Stimulated activated CD8-positive, alpha-beta memory T cell treated with anti-CD3 and anti-CD28 coated beads, Interleukin-15, amount 100 ng/mL, for 1 hour (primary cell): ENCODE measurements around the gene RTL10.

Experiments
- DNase-seq: peaks from one replicate; pipeline ENCODE4 v3.0.0-alpha.2; 2020; ENCODE audit warnings: low read depth

RTL10 gene

DNA sequence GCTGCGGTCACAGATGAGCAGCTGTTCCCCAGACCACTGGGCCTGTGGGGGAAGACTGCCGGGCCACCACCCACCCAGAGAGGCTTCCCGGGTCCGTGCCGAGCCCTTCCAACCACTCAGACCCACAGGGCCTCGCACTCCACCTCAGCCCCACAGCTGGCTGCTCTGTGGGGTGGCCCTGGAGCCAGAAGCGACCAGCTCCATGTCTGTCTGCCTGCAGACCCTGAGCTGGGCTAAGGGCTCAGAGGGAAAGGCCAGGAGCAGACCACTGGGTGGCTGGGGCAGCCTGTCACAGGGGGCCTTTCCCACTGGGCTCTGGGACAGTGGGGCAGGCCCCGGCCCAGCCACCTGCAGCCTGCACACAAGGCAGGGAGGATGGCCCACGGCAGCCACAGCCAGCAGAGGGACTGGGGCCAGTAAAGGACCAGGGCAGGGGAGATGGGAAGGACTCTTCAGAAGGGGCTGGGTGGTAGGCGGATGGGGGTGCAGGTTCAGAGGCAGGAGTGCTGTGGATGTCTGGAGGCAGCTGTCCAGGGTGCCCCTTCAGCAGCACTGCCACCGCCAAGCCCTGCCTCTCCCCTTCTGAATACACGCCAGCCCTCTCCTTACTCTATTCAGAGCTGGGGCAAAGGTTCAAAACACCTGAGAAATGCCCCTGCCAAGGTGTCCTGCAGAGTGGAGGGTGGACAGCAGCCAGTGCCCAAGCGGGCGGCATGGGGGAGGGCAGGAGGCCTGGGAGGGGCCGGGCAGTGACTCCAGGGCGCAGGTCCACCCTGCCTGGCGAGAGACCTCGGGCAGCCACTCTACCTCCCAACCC is 32.2 kb downstream of the RTL10 start:
- DNase-seq: no peak

DNA sequence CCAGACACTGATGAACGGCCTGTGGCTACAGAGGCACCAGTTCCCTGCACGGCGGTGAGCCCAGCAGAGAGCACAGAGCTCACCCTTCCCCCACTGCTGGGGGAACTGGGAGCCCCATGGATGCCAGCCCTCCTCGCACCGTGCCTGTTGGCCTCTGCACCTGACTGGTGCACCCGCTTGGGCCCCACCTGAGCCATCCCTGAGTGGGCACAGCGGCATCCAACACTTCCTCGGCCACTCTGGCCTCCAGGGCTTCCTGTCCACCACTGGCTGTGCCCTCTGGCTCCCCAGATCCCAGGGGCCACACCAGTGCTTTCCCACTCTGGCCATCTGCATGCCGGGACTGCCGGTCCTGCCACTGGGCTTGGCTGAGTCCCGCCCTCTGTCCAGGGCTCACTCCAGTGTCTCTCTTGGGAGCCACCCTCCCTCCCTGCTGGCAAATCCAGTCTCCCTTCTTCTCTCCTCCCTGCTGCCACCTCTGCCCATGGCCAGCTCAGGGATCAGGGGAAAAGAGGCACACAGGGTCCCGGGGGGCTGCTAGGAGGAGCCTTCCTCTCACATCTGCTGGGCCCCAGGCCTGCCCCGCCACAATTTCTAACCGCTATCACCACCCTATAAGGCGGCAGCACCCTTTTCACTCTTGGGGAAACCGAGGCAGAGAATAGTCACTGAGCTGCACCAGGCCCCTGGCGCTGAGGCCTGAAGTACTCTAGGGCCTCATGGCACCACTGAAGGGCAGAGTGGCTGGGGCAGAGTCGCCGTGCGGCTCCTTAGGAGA is 33.0 kb downstream of the RTL10 start:
- no peak for DNase-seq

DNA sequence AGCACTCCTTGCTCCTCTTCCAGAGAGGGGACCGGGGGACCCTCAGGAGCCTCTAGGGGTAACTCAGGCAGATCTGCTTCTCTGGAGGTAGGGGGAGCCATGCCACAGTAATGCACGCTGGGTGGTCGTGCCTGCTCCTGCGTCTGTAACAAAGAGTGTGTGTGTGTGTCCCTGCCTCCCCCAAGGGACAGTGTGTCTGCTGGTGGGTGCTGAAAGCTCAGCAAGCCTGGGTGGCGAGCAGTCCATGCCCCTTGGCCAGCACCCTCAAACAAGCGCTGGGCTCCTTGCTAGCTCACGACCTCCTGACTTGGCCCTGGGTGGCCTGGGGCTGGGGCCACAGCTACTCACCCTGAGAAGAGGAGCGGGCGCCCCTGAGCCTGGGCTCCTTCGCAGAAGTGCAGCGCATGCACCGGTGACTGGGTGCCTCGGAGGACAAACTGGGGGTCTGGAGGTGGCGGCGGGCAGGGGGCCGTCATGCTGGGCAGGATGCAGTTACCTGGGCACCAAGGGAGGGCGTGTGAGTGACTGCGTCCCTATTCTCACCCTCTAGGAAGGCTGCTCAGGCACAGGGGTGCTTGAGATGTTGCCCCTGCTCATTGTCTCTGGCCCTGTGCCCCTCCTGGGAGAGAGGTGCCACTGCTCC is 33.7 kb downstream of the RTL10 start:
- DNase-seq: no peak

DNA sequence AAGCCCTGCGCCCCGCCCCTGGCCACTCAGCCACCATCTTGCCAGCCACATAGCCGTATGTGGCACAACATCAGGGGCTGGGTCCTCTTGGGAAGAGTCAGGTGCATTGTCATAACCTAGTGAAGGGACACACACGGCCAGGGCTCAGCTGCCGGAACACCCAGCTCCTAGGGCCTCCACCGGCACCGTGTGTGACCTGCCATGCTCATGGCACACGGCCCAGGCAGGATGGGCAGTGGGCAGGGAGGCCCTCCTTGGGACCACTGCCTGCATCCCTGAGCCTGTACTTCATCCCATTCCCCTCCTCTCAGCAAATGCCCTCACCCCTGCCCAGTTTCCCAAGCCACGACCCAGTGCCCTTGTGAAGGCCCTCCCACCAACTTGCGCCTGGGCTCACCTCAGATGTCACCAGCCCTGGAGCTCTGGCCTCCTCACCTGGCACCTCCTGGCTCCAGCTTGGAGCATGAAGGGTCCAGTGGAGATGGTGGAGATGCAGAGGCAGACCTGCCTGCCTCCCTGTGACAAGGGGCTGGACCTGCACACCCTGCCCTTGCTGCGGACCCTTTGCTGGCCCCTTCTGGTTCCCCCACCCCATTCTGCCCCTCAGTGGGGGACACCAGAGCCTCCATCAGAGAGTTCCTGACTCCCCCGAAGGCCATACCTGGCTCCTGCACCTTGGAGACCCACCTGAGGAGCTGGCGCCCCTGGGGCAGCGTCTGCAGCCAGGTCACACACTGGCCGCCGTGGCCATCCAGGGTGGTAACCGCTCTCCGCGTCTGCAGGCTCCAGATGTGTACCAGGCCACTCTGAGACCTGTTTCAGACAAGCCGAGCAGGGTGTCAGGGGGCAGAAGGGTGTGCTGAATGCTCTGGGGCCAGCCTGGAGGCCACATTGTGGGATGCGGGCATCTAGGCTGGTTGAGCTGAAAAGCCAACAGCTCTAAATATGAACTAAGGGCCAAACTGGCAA is 34.5 kb downstream of the RTL10 start:
- DNase-seq: no peak

DNA sequence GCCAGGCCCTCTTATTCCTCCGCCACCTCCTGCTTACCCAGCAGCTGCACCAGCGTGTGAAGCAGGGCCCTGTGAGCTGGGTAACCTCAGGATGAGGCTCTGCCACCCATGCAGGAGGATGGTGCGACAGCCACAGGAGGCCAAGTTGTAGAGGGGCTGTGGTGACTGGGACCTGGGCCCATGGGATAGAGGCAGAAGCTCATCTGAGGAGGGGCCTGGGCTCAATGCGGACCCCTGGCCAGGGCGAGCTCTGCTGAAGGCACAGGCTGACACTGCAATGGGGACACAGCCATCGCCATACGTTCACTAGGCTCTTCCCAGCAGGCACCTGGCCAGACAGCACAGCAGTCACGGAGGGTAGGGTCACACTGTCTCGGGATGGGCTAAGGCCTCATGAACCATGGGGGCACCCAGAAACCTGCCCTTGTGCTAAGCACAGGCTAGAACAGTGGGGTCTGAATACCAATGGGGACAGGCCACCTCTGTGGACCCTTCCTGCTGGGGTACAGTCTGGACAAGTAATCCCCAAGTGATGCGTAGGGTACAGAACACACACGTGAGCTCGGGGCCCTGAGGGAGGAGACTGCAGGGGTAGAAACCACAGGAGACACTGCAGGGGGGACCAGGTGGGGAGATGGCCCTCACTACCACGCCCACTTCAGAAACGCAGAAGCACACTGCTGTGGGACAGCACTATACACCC is 35.3 kb downstream of the RTL10 start:
- no peak for DNase-seq

DNA sequence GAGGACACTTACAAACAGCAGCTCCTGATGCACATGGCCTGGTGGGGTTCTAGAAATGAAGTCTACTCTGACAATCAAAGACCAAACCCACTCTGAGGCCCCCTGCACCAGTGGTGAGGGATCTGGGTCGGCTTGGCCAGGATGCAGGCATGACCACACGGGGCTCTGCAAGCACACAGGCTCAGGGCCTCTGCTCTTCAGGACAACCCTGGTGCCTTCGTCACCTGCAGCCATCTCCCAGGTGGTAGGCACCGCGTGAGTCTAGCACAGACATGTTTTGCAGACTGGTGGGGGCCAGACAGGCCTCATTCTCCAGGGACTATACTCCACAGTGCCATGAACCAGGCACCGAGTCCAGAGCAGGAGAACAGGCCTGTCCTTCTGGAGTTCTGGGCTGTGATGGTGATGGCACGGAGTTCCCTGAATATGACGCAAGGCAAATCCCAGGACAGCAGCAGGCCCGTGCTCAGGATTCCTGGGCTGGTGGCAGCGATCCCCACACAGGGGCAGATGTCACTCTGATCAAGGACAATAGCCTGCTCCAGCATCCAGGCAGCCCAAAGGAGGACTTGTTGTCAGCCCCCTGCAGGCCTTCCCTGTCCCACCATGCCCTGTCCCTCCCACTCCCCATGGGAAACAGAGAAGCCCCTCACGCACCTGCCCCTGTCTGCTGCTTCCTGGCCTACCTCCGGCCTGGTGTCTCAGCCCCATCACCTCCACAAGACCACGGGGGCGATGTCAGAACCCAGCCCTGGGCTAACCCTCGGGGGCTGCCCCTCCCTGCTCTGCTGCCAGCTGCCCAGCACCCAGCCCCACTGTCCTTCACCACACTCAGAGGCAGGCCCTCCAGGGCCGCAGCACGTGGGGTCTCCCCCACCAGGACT is 36.1 kb downstream of the RTL10 start:
- DNase-seq: no peak

DNA sequence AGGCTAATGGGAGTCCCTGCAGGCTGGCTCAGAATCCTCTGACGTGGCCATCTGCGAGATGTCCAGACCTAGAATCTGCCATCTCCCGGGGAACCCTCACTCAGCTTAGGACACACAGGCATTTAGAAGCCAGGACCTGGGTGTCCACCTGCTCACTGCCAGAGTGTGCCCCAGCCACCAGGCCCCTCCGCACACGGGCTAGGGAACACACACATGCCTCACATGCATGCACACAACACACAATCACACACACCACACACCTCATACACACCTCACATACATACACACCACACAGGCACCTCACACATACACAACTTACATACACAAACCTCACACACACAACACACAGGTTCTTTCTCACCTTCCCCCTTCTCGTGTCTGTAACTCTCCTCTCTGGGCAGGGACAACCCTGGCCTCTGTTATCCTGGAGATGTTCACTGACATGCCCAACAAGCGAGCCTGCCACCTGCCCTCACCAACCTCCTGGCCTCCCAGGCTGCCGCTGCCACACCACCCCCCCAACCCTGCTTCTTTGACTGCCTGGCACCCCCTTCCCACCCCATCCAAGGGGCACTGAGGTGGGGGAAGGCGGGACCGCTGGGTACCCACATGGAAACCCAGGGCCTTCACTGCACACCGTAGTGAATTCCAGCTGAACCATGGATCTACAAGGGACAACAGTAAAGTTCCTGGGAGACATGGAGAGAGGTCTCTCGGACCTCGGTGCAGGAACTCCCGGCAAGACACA is 38.1 kb downstream of the RTL10 start:
- DNase-seq: no peak

DNA sequence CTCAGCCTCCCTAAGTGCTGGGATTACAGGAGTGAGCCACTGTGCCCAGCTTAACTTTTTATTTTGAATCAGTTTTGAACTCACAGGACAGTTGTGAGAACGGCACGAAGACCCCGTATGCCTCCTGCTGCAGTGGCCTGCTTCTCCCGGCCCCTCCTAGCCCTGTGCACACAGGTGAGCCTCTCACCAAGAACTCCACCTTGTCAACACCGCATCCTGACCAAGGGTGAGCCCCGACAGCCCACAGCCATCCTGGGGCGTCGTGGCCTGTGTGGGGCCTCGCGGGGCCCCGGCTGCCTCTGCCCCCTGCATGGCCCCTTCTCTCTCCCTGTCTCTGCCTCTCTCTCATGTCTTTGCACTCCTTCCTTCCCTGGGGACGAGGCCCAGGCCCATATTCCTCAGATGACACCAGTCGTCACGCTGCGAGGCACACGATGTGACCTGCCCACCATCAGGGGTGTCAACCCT is 38.8 kb downstream of the RTL10 start:
- DNase-seq: no peak

DNA sequence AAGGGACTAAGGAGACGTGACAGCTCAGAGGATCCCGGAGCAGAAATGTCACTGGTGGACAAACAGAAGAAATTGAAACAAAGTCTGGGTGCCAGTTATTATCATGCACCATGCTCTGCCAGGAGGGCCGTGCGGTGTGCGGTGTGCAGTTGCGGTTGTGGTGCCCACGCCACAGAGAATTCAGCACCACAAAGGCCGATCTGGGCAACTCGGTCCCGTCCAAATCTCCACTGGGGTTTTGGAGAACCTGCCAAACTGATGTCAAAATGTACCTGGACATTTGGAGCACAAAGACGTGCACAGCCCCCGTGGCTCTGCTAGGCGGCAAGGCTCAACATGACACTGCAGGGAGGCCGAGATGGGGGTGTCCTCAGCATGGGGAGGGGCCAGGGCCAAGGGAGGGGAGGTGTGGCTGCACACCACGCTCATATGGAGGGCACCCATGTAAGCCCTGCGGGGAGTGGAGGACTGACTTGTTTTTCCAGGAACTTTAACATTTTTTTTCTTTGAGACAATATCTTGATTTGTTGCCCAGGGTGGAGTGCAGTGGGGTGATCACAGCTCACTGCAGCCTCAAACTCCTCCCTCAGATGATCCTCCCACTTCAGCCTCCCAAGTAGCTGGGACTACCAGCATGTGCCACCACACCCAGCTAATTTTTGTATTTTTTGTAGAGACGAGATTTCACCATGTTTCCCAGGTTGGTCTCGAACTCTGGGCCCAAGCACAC is 39.4 kb downstream of the RTL10 start:
- no peak for DNase-seq

DNA sequence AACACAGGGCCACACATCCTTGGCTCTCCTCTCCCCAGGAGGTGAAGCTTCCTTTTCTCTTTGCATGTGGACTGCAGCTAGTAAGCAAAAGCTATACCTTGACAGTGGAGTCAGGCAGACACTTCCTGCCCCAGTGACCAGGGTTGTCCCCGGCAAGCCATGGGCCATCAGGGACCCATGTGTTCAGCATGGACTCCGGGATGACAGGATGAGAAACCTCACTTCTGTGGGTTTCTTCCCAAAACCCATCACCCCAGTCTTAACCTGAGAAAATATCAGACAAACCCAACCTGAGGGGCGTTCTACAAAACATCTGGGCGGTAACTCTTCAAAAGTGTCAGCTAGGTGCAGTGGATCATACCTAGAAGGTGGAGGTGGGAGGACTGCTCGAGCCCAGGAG is 40.2 kb downstream of the RTL10 start:
- no peak for DNase-seq

DNA sequence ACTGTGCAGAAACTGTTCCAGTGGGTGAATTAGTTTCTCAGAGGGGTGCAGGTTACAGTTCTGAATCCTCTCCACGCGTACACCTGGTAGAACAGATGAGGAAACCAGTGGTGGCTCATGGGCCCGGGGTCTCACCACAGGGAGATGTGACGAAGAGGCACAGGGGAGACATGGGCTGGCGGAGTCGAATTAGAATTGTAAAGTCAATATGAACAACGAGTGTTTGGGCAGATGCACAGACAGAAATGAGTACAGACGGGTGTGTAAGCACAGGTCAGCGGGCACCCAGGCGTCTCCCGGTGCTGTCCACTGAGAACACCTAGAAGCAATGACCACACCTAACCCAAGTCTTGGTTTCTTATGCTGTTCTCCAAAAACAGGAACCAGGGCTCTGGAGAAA is 41.8 kb downstream of the RTL10 start:
- no peak for DNase-seq

DNA sequence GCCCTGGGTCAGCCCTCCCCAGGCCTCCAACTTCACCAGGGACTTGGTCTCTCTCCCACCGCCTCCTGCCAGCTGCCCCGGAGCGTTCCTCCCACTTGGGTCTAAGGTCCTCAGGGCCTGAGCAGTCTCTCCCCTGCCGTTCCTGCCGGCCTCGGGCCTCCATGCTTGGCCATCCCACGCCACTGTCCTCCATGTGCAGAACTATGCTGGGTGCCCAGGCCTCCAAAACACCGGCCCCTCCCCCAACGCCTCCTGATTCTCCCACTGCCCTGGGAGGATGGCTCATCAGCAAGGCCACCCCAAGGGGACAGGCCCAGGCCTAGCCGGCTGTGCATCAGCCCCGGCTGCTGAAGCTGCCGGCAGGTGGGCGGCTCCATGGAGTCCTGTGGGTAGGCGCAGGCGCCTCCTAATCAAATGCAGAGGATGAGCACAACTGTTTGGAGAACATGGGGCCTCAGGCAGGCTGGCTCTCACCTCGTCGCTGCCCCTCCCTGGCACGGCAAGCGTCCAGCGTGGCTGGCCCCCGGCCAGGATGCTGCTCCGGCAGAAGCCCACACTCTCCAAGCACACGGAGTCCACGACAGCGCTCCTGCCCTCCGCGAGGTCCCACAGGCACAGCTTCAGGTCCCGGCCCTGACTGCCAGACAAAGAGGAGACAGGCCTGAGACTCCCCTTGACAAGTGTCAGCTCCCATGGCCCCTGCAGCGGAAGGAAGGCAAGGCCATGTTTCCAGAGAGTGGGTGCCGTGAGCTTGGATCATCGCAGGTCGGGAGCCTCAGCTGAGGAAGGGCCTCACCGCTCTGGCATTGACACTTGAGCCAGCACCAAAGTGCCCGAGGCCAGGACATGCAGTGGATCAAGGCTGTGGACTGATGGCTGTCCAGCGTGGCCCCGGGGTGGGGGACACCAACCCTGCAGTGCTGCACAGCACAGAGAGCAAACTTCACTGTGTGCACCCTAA is 42.6 kb downstream of the RTL10 start:
- DNase-seq: no peak

DNA sequence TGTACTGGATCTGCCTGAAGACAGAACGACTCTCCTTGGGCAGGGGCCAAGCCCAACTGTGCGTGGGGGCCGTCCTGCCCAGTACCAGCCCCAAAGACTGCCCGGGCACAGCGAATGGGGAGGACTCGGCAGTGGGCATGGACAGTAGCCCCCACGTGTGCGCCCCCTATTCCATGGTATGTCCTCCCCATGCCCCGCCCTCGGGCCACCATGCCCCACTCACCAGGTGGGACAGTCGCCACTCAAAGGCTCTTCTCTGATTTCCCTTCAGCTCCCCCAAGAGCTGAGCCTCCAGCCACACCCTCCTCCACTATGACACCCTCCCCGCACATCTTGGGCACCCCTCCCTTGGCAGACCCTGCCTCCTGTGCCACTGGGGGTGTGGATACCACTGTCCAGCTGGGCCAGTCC is 43.5 kb downstream of the RTL10 start:
- DNase-seq: no peak

DNA sequence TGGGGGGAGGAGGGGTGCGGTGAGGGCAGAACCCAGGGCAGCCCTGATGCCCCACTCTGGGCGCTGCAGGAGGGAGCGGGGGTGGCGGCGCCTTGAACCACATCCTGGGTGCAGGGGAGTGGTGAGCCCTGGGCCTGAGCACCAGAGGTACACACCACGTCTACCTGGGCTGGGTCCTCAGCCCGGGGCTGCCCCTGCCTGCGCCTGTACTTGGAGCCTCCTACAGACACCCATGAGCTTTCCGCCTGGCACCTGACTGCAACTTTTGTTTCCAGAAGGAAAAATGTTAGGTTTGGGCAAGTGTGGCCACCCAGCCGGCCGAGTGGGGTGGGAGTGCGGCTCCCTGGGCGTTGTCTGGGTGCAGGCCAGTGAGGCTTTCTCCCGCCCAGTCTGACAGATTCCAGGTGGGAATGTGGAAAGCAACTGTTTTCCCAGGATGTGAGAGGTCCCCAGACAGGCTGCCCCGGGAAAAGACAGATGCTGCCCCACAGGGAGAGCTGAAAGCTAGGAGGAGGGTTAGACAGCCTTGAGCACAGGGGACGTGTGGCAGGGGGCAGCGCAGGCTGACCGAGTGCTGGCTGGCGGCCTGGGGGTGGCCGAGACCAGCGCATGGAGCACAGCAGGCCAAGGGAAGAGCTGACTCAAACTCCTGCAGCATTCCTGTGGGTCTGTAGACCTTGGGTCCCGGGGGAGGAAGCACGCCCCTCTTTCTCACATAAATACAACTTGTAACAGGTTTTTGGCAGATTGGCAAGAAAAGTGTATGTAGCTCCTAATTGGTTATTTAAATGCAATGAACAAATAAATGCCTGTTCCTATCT is 44.1 kb downstream of the RTL10 start:
- no peak for DNase-seq

DNA sequence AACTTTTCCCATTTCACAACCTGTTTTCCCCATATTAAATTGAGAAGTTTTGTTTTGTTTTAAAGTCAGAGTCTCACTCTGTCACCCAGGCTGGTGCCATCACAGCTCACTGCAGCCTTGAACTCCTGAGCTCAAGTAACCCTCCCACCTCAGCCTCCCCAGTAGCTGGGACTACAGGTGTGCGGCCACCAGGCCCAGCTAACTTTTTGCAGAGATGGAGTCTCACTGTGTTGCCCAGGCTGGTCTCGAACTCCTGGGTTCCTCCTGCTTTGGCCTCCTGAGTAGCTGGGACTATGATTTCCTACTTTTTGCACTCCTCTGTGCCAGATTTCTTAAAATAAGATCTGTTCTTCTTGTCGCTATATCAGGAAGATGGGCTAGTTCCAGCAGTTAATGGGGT is 44.9 kb downstream of the RTL10 start:
- no peak for DNase-seq

DNA sequence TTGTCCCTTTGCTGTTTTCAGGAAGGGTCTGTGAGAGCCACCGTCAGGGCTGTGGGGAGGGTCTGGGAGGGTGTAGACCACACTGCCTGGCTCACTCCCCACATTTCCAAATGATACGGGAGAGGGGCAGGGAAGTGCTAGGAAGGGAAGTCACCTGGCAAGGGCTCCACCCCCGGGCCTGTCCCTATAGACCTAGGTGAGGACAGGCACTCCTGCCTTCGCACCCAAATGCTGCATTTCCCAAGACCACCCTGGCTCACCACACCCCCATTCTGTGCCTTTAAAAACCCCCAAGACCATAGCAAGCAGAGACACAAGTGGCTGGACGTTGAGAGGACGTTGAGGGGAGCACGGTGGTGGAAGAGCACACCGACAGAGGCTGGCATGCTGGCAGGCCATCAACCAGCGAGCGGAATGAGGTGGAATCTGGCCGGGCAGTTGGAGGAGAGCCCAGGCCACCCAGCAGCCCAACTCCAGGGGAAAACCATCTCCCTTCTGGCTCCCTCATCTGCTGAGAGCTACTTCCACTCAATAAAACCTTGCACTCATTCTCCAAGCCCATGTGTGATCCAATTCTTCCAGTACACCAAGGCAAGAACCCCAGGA is 45.7 kb downstream of the RTL10 start:
- DNase-seq: no peak
